Endothelial cell of umbilical vein (primary cell): Measurements from ENCODE around the gene TMEM63B. TPM values are rescaled to one million over a fixed set of nuclear protein-coding genes. Genes with fewer than 3 reads are reported as not detected.

ENCODE experiments used
- BruUV-seq: library from RNA; stranded (reverse); fragments of 400-500 nt; replicated peaks from 2 replicates; lab custom pipeline; 2021; lab: Mats Ljungman, UMichigan
- CTCF ChIA-PET: fragments of 300-600, 350-600 bp; sonication (Branson Sonifier 250); formaldehyde crosslinking; loops from one replicate; lab custom pipeline; 2021; ENCODE audit warnings: antibody characterized with exemption, inconsistent platforms; lab: Charles Lee
- POLR2A ChIA-PET: fragments of 300-600, 350-600 bp; sonication (Branson Sonifier 250); formaldehyde crosslinking; loops from one replicate; lab custom pipeline; 2021; ENCODE audit warnings: antibody characterized with exemption, inconsistent platforms; lab: Charles Lee
- DNase-seq: peaks from one replicate; pipeline ENCODE4 v3.0.0-alpha.2; 2011; ENCODE audit warnings: low read depth, low spot score
- FAIRE-seq: peaks from 2 replicates; lab custom pipeline; 2011; peaks lifted over from hg19 to GRCh38; lab: Jason Lieb, UNC
- H2AFZ ChIP-seq: 2 replicates; pipeline ENCODE4 v1.6.0; 2012; ENCODE audit warnings: low read depth, low read length, control low read depth, inconsistent platforms
- H3K27ac ChIP-seq: 2 replicates; pipeline ENCODE4 v1.5.1; 2011; ENCODE audit warnings: low read depth, mild to moderate bottlenecking, control low read depth, low read length, moderate library complexity; ENCODE audit not compliant: insufficient read depth
- H3K27me3 ChIP-seq, 2 experiments: 2 replicates each; pipeline versions ENCODE4 v1.6.0 to v1.6.1; 2011; ENCODE audit warnings: low read length in 2 of 2, mixed read lengths in 1 of 2; ENCODE audit not compliant: control insufficient read depth in 2 of 2, insufficient read depth in 2 of 2
- H3K36me3 ChIP-seq, 2 experiments: 2 replicates in 1 of 2; 3 replicates in 1 of 2; pipeline ENCODE4 v1.5.1; 2011; ENCODE audit warnings: low read length in 2 of 2, mild to moderate bottlenecking in 1 of 2, moderate library complexity in 1 of 2; ENCODE audit not compliant: control insufficient read depth in 2 of 2, insufficient read depth in 2 of 2; ENCODE audit errors: extremely low read depth in 1 of 2
- H3K4me1 ChIP-seq: 3 replicates; pipeline ENCODE4 v1.5.1; 2011; ENCODE audit warnings: mild to moderate bottlenecking, low read length; ENCODE audit not compliant: control insufficient read depth, insufficient read depth; ENCODE audit errors: extremely low read depth
- H3K4me2 ChIP-seq: 2 replicates; pipeline ENCODE4 v1.6.1; 2011; ENCODE audit warnings: low read length, control low read depth, mixed read lengths; ENCODE audit not compliant: insufficient read depth
- H3K4me3 ChIP-seq, 3 experiments: fragments of 200-600 bp in 1 of 3; sonication (generic), shearing (Covaris generic) in 1 of 3; replicated peaks in 1 of 3; 2 replicates each; pipeline ENCODE4 v1.5.1; 2011 to 2016; ENCODE audit warnings: control low read depth in 3 of 3, low read length in 3 of 3, mild to moderate bottlenecking in 2 of 3, inconsistent platforms in 1 of 3, low read depth in 1 of 3, moderate library complexity in 1 of 3; ENCODE audit not compliant: insufficient read depth in 1 of 3
- H3K79me2 ChIP-seq: 2 replicates; pipeline ENCODE4 v1.6.0; 2012; ENCODE audit warnings: low read length, inconsistent platforms; ENCODE audit not compliant: control insufficient read depth, insufficient read depth
- H3K9ac ChIP-seq: replicated peaks from 2 replicates; pipeline ENCODE3; 2011; ENCODE audit warnings: low read length, control low read depth; ENCODE audit not compliant: insufficient read depth; ENCODE audit errors: extremely low read depth
- H3K9me1 ChIP-seq: replicated peaks from 3 replicates; pipeline ENCODE4 v1.6.0; 2011; ENCODE audit warnings: mild to moderate bottlenecking, low read length; ENCODE audit not compliant: control insufficient read depth, insufficient read depth; ENCODE audit errors: extremely low read depth
- H3K9me3 ChIP-seq: replicated peaks from 2 replicates; pipeline ENCODE4 v1.5.1; 2012; ENCODE audit warnings: low read length, inconsistent platforms; ENCODE audit not compliant: control insufficient read depth, insufficient read depth
- H4K20me1 ChIP-seq: replicated peaks from 2 replicates; pipeline ENCODE3; 2011; ENCODE audit warnings: mild to moderate bottlenecking, low read length; ENCODE audit not compliant: control insufficient read depth, insufficient read depth; ENCODE audit errors: extremely low read depth
- EZH2 ChIP-seq: IDR thresholded peaks from 2 replicates; pipeline ENCODE4 v1.6.1; 2012; ENCODE audit warnings: borderline replicate concordance, low read depth, mild to moderate bottlenecking, moderate library complexity, low read length, inconsistent platforms; ENCODE audit not compliant: severe bottlenecking
- GATA2 ChIP-seq: IDR thresholded peaks from 2 replicates; pipeline ENCODE4 v1.7.0; 2011; ENCODE audit warnings: low read depth, mild to moderate bottlenecking, moderate library complexity, mixed read lengths, low read length; ENCODE audit not compliant: insufficient read length, insufficient read depth
- MYC ChIP-seq: IDR thresholded peaks from one replicate; pipeline ENCODE4 v1.6.1; 2011; ENCODE audit warnings: mild to moderate bottlenecking, low read depth, low read length
- POLR2AphosphoS5 ChIP-seq: IDR thresholded peaks from 2 replicates; pipeline ENCODE4 v1.6.1; 2012; ENCODE audit warnings: low read depth, mild to moderate bottlenecking, control low read depth, low read length, moderate library complexity; ENCODE audit not compliant: insufficient read depth
- dilution Hi-C: fragments of 300-500 bp; cut with MboI; formaldehyde crosslinking; loops from one replicate; pipeline ENCODE4 v1.15.0; 2019; ENCODE audit warnings: low sequenced_read_pairs; ENCODE audit not compliant: extremely low pct_ligation_motif_present
- intact Hi-C: fragments of 100-400 bp; cut with micrococcal nuclease; formaldehyde crosslinking; loops from one replicate; pipeline ENCODE4 v1.10.0; 2022
- polyA plus RNA-seq, 4 experiments: library from polyadenylated mRNA; depleted of rRNA in 3 of 4; stranded (reverse) in 3 of 4; unstranded in 1 of 4; fragments of >200 nt; gene quantifications; 2 replicates each; pipeline versions ENCODE4 v1.2.1 to v1.2.3, GENCODE V29; 2011 to 2012; ENCODE audit warnings: missing spikeins in 1 of 4
- total RNA-seq: library from RNA; stranded (reverse); gene quantifications from 2 replicates; pipeline ENCODE4 v1.2.3, GENCODE V29; 2021
- TF ChIP-seq, protein P1 (sequence below), 2 donors: IDR thresholded peaks; 1 replicate in 1 of 2; 2 replicates in 1 of 2; pipeline ENCODE4 v1.5.1; 2011; ENCODE audit warnings: low read length in 2 of 2, mild to moderate bottlenecking in 2 of 2, moderate library complexity in 2 of 2, control low read depth in 1 of 2, inconsistent platforms in 1 of 2, low read depth in 1 of 2; ENCODE audit not compliant: insufficient read depth in 1 of 2; ENCODE audit errors: extremely low read depth in 1 of 2

TMEM63B gene
- total and polyA plus RNA-seq, 2 donors (not counting 3 experiments of a cell fraction or from before 2014, with no cell fraction given) = 49.7 to 56.1 TPM

DNA sequence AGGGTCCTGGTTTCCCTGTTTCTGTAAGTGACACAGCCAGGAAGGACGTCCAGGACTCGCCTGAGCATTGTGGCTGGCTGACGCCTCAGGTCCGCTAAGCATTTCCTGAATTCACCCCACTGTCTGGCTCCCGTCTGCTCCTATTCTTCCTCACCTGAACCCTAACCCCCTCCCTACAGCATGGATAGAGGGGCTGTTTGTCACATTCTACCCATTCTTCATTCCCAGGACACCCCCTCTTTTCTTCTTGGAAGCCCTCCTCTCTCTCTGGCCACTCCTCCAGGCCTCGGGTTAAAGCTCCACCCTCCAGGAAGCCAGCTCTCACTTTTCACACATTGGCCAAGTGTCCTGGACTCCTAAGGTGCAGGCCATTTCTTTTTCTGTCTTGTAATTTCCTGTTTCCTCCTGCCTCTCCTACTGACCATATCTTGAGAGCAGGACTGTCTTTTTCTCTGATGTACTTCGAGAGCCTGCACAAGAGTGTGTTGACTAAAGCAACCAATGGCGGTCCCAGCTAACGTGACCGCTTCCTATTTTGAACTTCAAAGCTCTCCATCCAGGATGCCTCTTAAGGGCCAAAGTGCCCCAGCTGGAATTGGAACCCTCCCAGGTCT lies 65.2 kb downstream of the TMEM63B start:
- no peaks in the 10 kb centered on the region for H3K27me3 ChIP-seq
- intact Hi-C loops = loop anchor here (2.0 kb wide), 1 partner anchor 14 kb away; no protein-coding TSS in a partner anchor
- H3K79me2 ChIP-seq = no peaks in the 10 kb centered on the region
- peak overlapping the region; percentile 96 for H2AFZ ChIP-seq
- peaks cover 12% of the 10 kb centered on the region for H3K4me1 ChIP-seq
- peak overlapping the region; percentile 33 for H3K9ac ChIP-seq
- TF ChIP-seq EZH2 (no peak), POLR2AphosphoS5 (no peak), GATA2 (no peak), MYC (no peak)
- TF ChIP-seq, protein P1, sequence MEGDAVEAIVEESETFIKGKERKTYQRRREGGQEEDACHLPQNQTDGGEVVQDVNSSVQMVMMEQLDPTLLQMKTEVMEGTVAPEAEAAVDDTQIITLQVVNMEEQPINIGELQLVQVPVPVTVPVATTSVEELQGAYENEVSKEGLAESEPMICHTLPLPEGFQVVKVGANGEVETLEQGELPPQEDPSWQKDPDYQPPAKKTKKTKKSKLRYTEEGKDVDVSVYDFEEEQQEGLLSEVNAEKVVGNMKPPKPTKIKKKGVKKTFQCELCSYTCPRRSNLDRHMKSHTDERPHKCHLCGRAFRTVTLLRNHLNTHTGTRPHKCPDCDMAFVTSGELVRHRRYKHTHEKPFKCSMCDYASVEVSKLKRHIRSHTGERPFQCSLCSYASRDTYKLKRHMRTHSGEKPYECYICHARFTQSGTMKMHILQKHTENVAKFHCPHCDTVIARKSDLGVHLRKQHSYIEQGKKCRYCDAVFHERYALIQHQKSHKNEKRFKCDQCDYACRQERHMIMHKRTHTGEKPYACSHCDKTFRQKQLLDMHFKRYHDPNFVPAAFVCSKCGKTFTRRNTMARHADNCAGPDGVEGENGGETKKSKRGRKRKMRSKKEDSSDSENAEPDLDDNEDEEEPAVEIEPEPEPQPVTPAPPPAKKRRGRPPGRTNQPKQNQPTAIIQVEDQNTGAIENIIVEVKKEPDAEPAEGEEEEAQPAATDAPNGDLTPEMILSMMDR (IDR thresholded peaks at IDR 0.05; ENCODE audit: extremely low read depth in 1 of 2, insufficient read depth in 1 of 2, low read depth in 1 of 2, low read length in 2 of 2) = no peak
- POLR2A ChIA-PET = no interaction called here
- peak; percentile 87 for FAIRE-seq
- H3K9me1 ChIP-seq = no peaks in the 10 kb centered on the region
- dilution Hi-C loops = no loop called here
- peak overlapping the region; percentile 53 for H3K4me2 ChIP-seq
- no TSS peak for BruUV-seq
- peak; percentile 56 for DNase-seq
- H3K9me3 ChIP-seq = no peaks in the 10 kb centered on the region
- peak overlapping the region; percentile 58 for H3K27ac ChIP-seq
- H3K4me3 ChIP-seq = no peak overlapping the region
- CTCF ChIA-PET = interaction anchor here (0.8 to 2.3 kb wide), 7 partner anchors 8 to 423 kb away, joined by 3 to 8 read pairs (median 5); partner anchors contain the start of genes SLC29A1 and VEGFA
- no peaks in the 10 kb centered on the region for H3K36me3 ChIP-seq
- no peaks in the 10 kb centered on the region for H4K20me1 ChIP-seq
